Stomach (tissue), 9 donors: ENCODE results near the gene FRY. TPM values are rescaled to one million over a fixed set of nuclear protein-coding genes. Genes with fewer than 3 reads are reported as not detected.

Source experiments
- DNase-seq, 2 donors: peaks; one replicate each; pipeline versions ENCODE4 v3.0.0 to v3.0.0-alpha.2; 2013 to 2019
- H3K27ac ChIP-seq, 5 donors: fragments of 200-600 bp in 4 of 5; sonication (generic) in 4 of 5; one replicate each; pipeline ENCODE4 v1.5.1; 2013 to 2019; ENCODE audit warnings: mild to moderate bottlenecking in 1 of 5, moderate library complexity in 1 of 5
- H3K27me3 ChIP-seq, 3 donors: fragments of 200-600 bp; sonication (generic); one replicate each; pipeline ENCODE4 v1.5.1; 2017 to 2019; ENCODE audit warnings: mixed run types in 1 of 3
- H3K36me3 ChIP-seq, 4 donors: fragments of 200-600 bp; sonication (generic); 1 replicate in 3 of 4; 2 replicates in 1 of 4; pipeline ENCODE4 v1.5.1; 2016 to 2019
- H3K4me1 ChIP-seq, 4 donors: fragments of 200-600 bp; sonication (generic); one replicate each; pipeline ENCODE4 v1.5.1; 2016 to 2019
- H3K4me3 ChIP-seq, 4 donors: fragments of 200-600 bp; sonication (generic) in 3 of 4; one replicate each; pipeline ENCODE4 v1.5.1; 2016 to 2019; ENCODE audit warnings: mild to moderate bottlenecking in 1 of 4
- H3K9me3 ChIP-seq, 4 donors: fragments of 200-600 bp; sonication (generic); one replicate each; pipeline ENCODE4 v1.5.1; 2016 to 2019
- EP300 ChIP-seq: sonication (generic); formaldehyde crosslinking; IDR thresholded peaks from one replicate; pipeline ENCODE4 v1.6.1; 2017; ENCODE audit warnings: antibody characterized with exemption
- POLR2A ChIP-seq, 4 donors: fragments of 450-650 bp; IDR thresholded peaks; one replicate each; pipeline ENCODE4 v1.6.1; 2016; ENCODE audit warnings: antibody characterized with exemption in 4 of 4, control low read depth in 2 of 4, mild to moderate bottlenecking in 1 of 4, moderate library complexity in 1 of 4
- POLR2AphosphoS5 ChIP-seq, 3 donors: sonication (generic); formaldehyde crosslinking; IDR thresholded peaks; one replicate each; pipeline ENCODE4 v1.6.1; 2016; ENCODE audit warnings: antibody characterized with exemption in 3 of 3
- WGBS, 5 donors: extraction: QIAGEN DNeasy Blood & Tissue Kit in 3 of 5; methylation state at CpG; one replicate each; pipeline versions ENCODE4 v1.1.5 to v1.1.7; 2013 to 2018; 5-methylcytosine and 5-hydroxymethylcytosine counted together
- intact Hi-C: fragments of 100-400 bp; cut with DNase I; formaldehyde crosslinking; loops from one replicate; pipeline ENCODE4 v1.15.1; 2023; ENCODE audit warnings: low total_unique reads
- polyA plus RNA-seq, 3 donors: library from polyadenylated mRNA; stranded (reverse); fragments of 200-250 nt; gene quantifications; one replicate each; pipeline ENCODE4 v1.2.3, GENCODE V29; 2013
- total RNA-seq, 5 donors: library from RNA; depleted of rRNA; stranded (reverse); fragments of >200 nt; gene quantifications; one replicate each; pipeline versions ENCODE4 v1.1.0 to v1.2.3, GENCODE V29; 2014 to 2016
- TF ChIP-seq, protein P1 (sequence below), 7 experiments: fragments of 450-650 bp in 4 of 7; fragments of 200-600 bp in 3 of 7; sonication (generic) in 3 of 7; IDR thresholded peaks; one replicate each; pipeline ENCODE4 v1.5.1; 2016 to 2019; ENCODE audit warnings: antibody characterized with exemption in 7 of 7, control low read depth in 2 of 7, mild to moderate bottlenecking in 1 of 7
- donor health status: healthy with polysubstance abuse.
- donor health status: Bipolar disorder and iron deficiency.
- donor health status: healthy.

FRY gene
- total and polyA plus RNA-seq, 8 donors, result 3.5 to 97.1 (median 16.4) TPM

DNA sequence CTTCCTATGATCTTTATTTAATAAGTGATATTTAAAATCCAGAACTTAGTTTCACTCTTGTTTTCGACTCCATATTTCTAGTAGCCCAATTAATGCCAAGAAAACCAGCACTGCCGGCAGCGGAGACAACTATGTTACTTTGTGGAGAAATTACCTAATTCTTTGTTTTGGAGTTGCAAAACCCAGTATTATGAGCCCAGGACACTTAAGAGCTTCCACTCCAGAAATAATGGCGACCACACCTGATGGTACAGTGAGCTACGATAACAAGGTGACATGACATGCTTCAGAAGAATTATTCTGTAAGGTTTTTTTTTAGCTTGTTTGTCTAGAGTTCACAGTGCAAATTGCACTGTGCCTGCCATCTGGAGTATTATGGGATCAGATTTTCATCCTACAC, 147.2 kb downstream of the FRY start:
- WGBS, 5 donors, result 83 to 96% (median 92%) methylated on average over 5 of the region's 5 CpGs
- Histone ChIP-seq H3K4me1 (peaks cover 0 to 4% (median 0%) of the 10 kb centered on the region in 4 donors), H3K27ac (no peak overlapping the region), H3K9me3 (no peaks in the 10 kb centered on the region), H3K4me3 (no peak overlapping the region), H3K36me3 (peaks cover 0 to 40% (median 31%) of the 10 kb centered on the region in 4 donors), H3K27me3 (no peaks in the 10 kb centered on the region)
- intact Hi-C loops, result no loop called here
- DNase-seq, result no peak
- TF ChIP-seq, protein P1, sequence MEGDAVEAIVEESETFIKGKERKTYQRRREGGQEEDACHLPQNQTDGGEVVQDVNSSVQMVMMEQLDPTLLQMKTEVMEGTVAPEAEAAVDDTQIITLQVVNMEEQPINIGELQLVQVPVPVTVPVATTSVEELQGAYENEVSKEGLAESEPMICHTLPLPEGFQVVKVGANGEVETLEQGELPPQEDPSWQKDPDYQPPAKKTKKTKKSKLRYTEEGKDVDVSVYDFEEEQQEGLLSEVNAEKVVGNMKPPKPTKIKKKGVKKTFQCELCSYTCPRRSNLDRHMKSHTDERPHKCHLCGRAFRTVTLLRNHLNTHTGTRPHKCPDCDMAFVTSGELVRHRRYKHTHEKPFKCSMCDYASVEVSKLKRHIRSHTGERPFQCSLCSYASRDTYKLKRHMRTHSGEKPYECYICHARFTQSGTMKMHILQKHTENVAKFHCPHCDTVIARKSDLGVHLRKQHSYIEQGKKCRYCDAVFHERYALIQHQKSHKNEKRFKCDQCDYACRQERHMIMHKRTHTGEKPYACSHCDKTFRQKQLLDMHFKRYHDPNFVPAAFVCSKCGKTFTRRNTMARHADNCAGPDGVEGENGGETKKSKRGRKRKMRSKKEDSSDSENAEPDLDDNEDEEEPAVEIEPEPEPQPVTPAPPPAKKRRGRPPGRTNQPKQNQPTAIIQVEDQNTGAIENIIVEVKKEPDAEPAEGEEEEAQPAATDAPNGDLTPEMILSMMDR (IDR thresholded peaks at IDR 0.05), result no peak

DNA sequence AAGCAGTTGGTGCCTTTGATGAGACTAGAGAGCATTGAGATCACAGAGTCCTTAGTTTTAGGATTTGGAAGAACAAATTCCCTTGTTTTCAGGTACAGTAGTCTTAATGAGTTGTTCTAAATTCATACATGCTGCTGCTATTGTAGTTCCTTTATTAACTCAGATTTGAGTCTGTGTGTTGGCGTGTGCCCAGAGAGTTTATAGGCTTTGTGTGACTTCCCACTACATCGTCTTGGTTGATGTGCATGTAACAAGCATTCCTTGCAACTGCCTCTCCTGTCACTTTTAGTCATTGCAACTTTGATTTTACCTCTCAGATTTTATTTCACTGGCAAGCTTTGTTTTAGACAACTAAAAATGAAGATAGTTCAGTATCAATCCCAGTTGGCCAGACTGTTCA, 148.1 kb downstream of the FRY start:
- no peak overlapping the region for H3K27ac ChIP-seq
- no peaks in the 10 kb centered on the region for H3K27me3 ChIP-seq
- TF ChIP-seq POLR2AphosphoS5 (IDR thresholded peaks at IDR 0.05), result no peak
- no peak for TF ChIP-seq POLR2A (IDR thresholded peaks at IDR 0.05)
- TF ChIP-seq, protein P1 (IDR thresholded peaks at IDR 0.05), result no peak
- TF ChIP-seq EP300, result no peak
- H3K4me3 ChIP-seq, result no peak overlapping the region
- DNase-seq, result no peak
- intact Hi-C loops, result no loop called here
- H3K36me3 ChIP-seq, result peaks cover 0 to 50% (median 34%) of the 10 kb centered on the region in 4 donors
- 87 to 95% (median 93%) methylated on average over 2 of the region's 2 CpGs for WGBS, 5 donors
- no peaks in the 10 kb centered on the region for H3K9me3 ChIP-seq
- H3K4me1 ChIP-seq, result peaks cover 0 to 4% (median 0%) of the 10 kb centered on the region in 4 donors

DNA sequence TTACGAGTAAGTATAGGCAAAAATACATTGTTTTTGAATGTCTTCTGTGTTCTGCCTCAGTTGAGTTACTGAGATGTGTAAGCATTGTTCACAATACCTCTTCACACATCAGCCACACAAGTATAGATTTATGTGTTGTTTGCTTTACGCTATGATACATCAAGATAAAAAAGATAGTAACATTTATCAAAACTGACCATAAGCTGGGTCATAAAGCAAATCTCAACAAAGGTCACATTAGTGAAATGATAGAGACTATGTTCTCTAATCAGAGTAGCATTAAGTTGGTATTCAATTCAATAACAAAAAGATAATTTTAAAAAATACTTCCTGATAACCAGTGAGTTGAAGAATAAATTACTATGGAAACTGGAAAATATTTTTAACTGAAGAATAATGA, 156.1 kb downstream of the FRY start:
- peaks cover 0 to 59% (median 46%) of the 10 kb centered on the region in 4 donors for H3K36me3 ChIP-seq
- WGBS, 5 donors, result 83 to 93% (median 91%) methylated on average over 2 of the region's 2 CpGs
- TF ChIP-seq EP300 (no peak), POLR2AphosphoS5 (IDR thresholded peaks at IDR 0.05) (no peak), POLR2A (IDR thresholded peaks at IDR 0.05) (no peak)
- TF ChIP-seq, protein P1 (IDR thresholded peaks at IDR 0.05), result no peak

DNA sequence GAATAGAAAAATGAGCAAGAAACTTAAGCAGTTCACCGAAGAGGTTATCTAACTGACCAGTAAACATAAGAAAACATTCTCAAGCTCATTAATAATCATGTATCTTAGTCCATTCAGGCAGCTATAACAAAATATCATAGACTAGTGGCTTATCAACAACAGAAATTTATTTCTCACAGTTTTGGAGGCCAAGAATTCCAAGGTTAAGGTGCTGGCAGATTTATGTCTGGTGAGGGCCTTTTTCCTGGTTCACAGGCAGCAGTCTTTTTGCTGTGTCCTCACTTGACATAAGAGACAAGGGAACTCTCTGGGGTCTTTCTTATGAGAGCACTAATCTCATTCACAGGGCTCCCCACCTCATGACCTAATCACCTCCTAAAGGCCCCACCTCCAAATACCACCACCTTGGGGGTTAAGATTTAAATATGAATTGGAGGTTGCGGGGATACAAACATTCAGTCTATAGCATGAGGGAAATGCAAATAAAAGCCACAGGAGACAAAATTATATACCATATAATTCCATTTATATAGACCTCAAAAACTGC, 160.0 kb downstream of the FRY start:
- peaks cover 0 to 25% (median 21%) of the 10 kb centered on the region in 4 donors for H3K36me3 ChIP-seq
- 71 to 82% (median 72%) methylated on average over 2 of the region's 2 CpGs for WGBS, 5 donors
- TF ChIP-seq POLR2A (IDR thresholded peaks at IDR 0.05), result no peak
- no peak for TF ChIP-seq POLR2AphosphoS5 (IDR thresholded peaks at IDR 0.05)
- TF ChIP-seq, protein P1 (IDR thresholded peaks at IDR 0.05), result no peak
- TF ChIP-seq EP300, result no peak
- no peak for DNase-seq
- H3K4me1 ChIP-seq, result no peaks in the 10 kb centered on the region
- no peaks in the 10 kb centered on the region for H3K9me3 ChIP-seq
- no peak overlapping the region for H3K27ac ChIP-seq
- H3K27me3 ChIP-seq, result no peaks in the 10 kb centered on the region
- no peak overlapping the region for H3K4me3 ChIP-seq
- intact Hi-C loops, result no loop called here

More for the DNA sequence above, 156.1 kb downstream of the FRY start:
- H3K9me3 ChIP-seq, result no peaks in the 10 kb centered on the region
- no peaks in the 10 kb centered on the region for H3K27me3 ChIP-seq
- no peak overlapping the region for H3K27ac ChIP-seq
- intact Hi-C loops, result no loop called here
- no peak for DNase-seq
- H3K4me1 ChIP-seq, result no peaks in the 10 kb centered on the region
- H3K4me3 ChIP-seq, result no peak overlapping the region
